ENCODE measurements around the gene KCTD19.
"Not testable (repeated sequence)": the region's sequence is repeated elsewhere in the genome, so short reads cannot be mapped to it uniquely, and the experiment has no call there.

KCTD19 gene

DNA sequence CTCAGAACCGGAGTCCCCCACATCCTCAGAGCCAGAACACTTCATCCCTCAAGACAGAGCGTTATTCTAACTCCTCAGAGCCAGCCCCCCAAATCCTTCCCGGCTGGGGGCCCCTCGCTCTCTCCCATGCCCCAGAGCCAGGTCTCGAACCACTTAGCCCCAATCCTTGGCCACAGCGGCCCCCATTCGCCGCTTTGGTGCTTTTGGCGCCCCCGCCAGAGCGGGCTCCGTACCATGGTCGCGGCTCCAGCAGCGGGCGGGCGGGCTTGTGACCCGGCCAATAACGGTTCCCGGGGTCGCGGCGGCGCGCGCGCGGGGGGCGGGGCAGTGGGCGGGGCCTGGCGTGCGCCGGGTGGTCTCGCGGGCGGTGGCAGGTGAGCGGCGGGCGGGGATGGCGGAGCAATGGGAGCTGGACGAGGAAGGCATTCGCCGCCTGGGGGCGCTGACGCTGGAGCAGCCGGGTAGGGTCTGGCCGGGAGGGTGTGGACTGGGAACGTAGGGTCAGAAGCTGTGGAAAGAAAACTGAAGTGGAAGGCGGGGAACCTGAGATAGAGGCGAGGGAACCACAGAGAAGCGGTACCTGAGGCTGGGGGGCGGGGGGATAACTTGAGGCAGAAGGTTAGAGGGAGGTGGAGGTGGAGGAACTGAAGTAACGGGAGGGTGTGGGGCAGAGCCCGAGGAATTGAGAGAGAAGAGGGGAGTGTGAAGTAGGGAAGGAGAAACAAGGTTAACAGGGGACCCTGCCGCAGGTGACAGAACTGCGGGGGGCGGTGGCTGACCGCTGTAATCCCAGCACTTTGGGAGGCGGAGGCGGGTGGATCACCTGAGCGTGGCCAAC, at the start of gene KCTD19, which contains the start of gene LRRC36:
KCTD19 (minus strand) TSS at position 270 of the 838 bp plus-strand sequence; CDS start at position 236, 34 bp downstream.
LRRC36 (plus strand) TSS at position 344 of the 838 bp plus-strand sequence; CDS start at position 392, 48 bp downstream.
- DNase-seq (ENCODE audit: low read depth): peak; percentile 5
- TF ChIP-seq, protein P1, sequence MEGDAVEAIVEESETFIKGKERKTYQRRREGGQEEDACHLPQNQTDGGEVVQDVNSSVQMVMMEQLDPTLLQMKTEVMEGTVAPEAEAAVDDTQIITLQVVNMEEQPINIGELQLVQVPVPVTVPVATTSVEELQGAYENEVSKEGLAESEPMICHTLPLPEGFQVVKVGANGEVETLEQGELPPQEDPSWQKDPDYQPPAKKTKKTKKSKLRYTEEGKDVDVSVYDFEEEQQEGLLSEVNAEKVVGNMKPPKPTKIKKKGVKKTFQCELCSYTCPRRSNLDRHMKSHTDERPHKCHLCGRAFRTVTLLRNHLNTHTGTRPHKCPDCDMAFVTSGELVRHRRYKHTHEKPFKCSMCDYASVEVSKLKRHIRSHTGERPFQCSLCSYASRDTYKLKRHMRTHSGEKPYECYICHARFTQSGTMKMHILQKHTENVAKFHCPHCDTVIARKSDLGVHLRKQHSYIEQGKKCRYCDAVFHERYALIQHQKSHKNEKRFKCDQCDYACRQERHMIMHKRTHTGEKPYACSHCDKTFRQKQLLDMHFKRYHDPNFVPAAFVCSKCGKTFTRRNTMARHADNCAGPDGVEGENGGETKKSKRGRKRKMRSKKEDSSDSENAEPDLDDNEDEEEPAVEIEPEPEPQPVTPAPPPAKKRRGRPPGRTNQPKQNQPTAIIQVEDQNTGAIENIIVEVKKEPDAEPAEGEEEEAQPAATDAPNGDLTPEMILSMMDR (IDR thresholded peaks at IDR 0.05; ENCODE audit: low read depth, low read length, missing control alignments): peak; percentile 50
- in situ Hi-C loops (cut with HindIII; ENCODE audit: low sequenced_read_pairs): loop anchor here (5.0 kb wide), 2 partner anchors 41 to 71 kb away; no protein-coding TSS in a partner anchor

DNA sequence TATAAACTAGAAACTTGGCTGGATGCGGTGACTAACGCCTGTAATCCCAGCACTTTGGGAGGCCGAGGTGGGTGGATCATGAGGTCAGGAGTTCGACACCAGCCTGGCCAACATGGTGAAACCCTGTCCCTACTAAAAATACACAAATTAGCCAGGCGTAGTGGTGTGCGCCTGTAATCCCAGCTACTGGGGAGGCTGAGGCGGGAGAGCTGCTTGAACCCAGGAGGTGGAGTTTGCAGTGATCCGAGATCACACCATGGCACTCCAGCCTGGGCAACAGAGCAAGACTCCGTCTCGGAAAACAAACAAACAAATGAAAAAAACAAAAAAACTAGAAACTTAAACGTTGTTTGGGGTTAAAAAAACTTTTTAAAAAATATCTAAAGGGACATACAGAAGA, 49.5 kb upstream of the KCTD19 start:
- H3K4me3 ChIP-seq (ENCODE audit: low read depth, low read length); in situ Hi-C loops (cut with HindIII; ENCODE audit: low sequenced_read_pairs); DNase-seq (ENCODE audit: low read depth): not testable (repeated sequence)

More for the DNA sequence above, at the start of gene KCTD19, which contains the start of gene LRRC36:
- peak within 1 kb of the TSS; percentile 53 for H3K4me3 ChIP-seq (ENCODE audit: low read depth, low read length)

DNA sequence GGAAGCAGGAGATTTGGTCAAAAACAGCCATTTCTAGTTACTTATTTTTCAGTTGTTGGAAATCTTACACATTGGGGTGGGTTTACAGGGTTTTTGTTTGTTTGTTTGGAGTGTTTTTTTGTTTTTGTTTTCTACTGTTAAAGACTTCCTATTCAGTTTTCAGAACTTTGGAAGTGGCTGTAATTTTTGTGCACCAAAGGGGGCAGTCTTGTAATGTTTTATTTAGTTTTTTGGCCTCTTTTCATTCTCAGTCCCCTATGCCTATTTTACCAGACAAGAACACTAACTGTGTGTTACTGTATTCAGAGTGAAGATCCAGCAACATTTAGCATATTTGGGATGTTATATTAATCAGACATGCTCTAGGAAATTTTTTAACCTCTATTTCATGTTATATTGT, 46.1 kb upstream of the KCTD19 start:
- TF ChIP-seq, protein P1 (IDR thresholded peaks at IDR 0.05; ENCODE audit: low read depth, low read length, missing control alignments): peak; percentile 42
- H3K4me3 ChIP-seq (ENCODE audit: low read depth, low read length): no peak overlapping the region
- peak; percentile 24 for DNase-seq (ENCODE audit: low read depth)

DNA sequence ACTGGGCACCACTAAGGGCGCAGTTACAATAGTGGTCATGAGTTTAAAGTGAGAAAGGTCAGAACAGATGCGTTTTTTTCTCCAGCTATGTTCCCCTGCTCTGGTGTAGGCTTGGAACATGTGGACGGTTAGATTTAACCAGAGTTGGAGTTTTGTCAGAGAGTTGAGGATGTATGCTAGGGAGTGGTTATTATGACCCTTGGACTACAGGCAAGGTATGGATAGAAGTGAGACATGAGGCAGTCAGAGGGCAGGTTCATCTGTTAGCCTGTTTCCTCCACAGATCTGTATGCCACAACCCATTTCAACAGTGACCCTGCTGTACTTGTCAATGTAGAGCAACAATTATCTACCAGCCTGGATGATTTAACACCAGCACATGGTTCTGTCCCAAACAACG, 44.1 kb upstream of the KCTD19 start:
- TF ChIP-seq, protein P1 (IDR thresholded peaks at IDR 0.05; ENCODE audit: low read depth, low read length, missing control alignments): no peak
- no peak overlapping the region for H3K4me3 ChIP-seq (ENCODE audit: low read depth, low read length)
- in situ Hi-C loops (cut with HindIII; ENCODE audit: low sequenced_read_pairs): no loop called here
- DNase-seq (ENCODE audit: low read depth): no peak

More for the DNA sequence above, 46.1 kb upstream of the KCTD19 start:
- in situ Hi-C loops (cut with HindIII; ENCODE audit: low sequenced_read_pairs): no loop called here

DNA sequence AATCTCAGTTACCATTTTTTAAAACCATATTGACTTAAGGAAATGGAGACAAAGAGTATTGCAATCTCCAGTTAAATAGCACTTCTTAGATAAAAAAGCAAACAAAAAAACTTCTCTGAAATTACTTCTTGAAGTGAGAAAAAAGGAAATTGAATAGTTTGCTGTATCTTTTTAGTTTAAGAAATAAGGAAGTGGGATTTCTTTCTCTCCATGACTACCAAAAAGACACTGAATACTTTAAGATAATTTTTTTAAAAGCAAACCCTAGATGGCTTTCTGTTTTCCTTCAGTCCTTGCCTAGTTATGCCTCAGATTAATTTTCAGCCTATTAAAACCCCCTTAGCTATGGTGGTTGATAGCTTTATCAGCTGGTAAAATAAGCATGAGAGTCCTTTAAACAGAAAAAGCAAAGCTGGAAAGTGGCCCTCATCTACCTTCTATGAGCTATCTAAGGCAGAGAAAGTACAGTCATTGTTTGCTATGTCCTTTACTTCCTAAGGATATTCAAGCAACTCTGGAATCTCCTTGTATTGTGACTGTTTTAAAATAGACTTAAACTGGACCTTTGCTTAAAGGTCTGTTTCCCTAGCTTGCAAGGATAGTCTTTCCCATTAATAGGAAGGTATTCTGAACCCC, 38.2 kb upstream of the KCTD19 start:
- TF ChIP-seq, protein P1 (IDR thresholded peaks at IDR 0.05; ENCODE audit: low read depth, low read length, missing control alignments): no peak
- DNase-seq (ENCODE audit: low read depth): no peak
- in situ Hi-C loops (cut with HindIII; ENCODE audit: low sequenced_read_pairs): loop anchor here (5.0 kb wide), 2 partner anchors 37 to 82 kb away; partner anchors contain the start of genes KCTD19 and LRRC36
- H3K4me3 ChIP-seq (ENCODE audit: low read depth, low read length): no peak overlapping the region

DNA sequence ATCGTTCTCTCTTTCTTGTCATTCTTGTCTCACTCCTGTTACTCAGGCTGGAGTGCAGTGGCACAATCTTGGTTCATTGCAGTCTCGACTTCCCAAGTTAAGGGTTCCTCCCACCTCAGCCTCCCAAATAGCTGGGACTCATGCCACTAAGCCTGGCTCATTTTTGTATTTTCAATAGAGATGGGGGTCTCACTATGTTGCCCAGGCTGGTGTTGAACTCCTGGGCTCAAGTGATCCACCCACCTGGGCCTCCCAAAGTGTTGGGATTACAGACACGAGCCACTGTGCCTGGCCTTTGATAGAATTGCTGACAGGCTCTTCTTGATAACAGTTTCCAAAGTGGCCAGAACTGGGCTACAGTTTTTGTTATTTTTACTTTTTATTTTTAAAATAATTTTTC, 34.5 kb upstream of the KCTD19 start:
- TF ChIP-seq, protein P1 (IDR thresholded peaks at IDR 0.05; ENCODE audit: low read depth, low read length, missing control alignments): no peak
- no peak for DNase-seq (ENCODE audit: low read depth)
- in situ Hi-C loops (cut with HindIII; ENCODE audit: low sequenced_read_pairs): no loop called here
- no peak overlapping the region for H3K4me3 ChIP-seq (ENCODE audit: low read depth, low read length)

DNA sequence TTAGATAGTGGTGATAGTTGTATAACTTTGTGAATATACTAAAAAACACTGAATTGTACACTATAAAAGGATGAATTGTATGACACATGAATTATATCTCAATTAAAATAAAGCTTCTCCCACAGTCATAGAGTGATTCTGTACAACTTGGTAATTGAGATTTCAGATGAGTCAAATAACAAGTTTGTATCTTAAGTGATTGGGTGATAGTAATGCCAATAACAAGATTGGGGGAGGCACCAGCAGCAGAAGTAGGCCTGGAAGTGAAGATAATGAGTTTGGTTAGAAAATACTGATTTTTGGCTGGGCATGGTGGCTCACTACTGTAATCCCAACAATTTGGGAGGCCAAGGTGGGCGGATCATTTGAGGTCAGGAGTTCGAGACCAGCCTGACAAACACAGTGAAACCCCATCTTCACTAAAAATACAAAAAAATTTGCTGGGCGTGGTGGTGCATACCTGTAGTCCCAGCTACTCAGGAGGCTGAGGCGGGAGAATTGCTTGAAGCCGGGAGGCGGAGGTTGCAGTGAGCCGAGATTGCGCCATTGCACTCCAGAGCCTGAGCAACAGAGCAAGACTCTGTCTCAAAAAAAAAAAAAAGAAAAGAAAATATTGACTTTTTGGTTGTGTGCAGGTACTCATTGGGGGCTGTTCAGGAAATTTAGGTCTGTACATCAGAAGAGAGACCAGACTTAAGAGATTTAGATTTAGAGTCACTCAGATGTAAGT, 33.2 kb upstream of the KCTD19 start:
- not testable (repeated sequence) for H3K4me3 ChIP-seq (ENCODE audit: low read depth, low read length); DNase-seq (ENCODE audit: low read depth)

More for the DNA sequence above, 33.2 kb upstream of the KCTD19 start:
- in situ Hi-C loops (cut with HindIII; ENCODE audit: low sequenced_read_pairs): loop anchor here (10.0 kb wide), 1 partner anchor 85 kb away; no protein-coding TSS in a partner anchor
